Measurements from ENCODE around the gene OLAH.

DNA sequence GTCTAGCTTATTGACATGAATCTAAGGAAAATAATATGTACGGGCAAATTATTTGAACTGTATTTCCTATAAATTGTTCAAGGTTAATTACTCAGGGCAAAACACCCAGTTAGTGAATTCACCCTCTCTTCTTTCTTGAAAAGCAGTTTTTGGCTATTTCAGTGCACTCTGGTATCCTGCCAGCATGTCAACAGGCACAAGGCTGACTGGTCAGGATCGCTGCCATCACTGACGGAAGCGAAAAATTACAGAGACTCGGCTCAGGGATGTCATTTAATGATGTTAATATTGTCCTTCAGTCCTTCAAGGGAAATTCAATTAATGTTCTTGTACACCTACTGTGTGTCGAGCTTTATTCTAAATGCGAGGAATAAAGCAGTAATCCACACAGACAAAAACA, 28.3 kb upstream of the OLAH start:
- no peak for TF ChIP-seq EZH2phosphoT487 (IDR thresholded peaks at IDR 0.05; ENCODE audit: low read length)
- TF ChIP-seq, protein P1, sequence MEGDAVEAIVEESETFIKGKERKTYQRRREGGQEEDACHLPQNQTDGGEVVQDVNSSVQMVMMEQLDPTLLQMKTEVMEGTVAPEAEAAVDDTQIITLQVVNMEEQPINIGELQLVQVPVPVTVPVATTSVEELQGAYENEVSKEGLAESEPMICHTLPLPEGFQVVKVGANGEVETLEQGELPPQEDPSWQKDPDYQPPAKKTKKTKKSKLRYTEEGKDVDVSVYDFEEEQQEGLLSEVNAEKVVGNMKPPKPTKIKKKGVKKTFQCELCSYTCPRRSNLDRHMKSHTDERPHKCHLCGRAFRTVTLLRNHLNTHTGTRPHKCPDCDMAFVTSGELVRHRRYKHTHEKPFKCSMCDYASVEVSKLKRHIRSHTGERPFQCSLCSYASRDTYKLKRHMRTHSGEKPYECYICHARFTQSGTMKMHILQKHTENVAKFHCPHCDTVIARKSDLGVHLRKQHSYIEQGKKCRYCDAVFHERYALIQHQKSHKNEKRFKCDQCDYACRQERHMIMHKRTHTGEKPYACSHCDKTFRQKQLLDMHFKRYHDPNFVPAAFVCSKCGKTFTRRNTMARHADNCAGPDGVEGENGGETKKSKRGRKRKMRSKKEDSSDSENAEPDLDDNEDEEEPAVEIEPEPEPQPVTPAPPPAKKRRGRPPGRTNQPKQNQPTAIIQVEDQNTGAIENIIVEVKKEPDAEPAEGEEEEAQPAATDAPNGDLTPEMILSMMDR (IDR thresholded peaks at IDR 0.05; ENCODE audit: low read length): no peak
